Measurements from ENCODE around the gene TULP4.
"Not testable (repeated sequence)": the region's sequence is repeated elsewhere in the genome, so short reads cannot be mapped to it uniquely, and the experiment has no call there.

TULP4 gene

DNA sequence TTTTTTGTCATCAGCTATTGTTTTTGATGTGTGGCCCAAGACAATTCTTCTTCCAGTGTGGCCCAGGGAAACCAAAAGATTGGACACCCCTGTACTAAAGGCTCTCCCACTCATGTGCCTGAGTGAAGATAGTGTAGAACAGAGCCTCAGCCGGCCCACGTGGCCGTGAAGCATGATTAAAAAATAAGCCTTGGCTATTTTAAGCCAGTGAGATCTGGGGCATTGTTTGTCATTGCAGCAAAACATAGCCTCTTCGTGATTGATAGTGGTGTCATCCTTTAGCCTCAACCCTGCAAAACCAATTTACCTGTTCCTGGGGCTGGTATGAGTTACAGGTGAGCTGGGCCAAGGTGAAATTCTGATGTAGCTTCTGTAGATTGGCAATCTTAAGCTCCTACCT lies 85.3 kb downstream of the TULP4 start:
- DNase-seq = no peak

DNA sequence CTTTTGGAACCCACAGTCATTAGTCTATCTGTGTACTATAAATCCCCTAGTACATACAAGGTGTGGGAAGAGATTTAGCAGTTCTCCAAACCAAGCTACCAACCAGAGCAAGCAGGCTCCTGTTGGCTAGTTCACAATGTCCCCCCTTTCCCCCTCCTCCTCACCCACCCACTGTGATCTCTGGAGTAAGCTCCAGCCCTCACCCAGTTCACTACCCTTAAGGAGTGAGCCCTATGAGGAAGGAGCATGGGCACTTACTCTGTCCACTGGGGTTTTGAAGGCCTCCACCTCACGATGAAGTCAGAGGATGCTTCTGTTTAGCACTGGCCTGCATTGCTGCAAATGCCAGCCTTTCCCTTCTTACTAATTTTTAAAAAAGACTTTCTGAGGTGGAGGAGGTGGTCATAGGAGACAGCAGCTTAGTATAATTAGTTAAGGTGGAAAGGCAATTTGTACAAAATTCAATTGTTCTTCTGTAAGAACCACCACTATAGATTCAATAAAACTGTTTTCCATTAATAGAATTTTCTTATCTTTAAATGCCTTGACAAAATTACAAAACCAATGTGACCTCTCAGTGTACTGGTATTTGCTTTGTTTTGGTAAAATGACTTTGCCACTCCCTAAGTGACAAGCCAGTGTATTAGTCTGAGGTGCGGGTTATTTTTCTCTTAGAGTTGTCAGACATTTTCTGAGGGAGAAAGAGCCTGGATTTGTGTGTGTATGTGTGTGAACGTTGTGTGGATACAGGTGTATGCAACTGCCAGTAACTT lies 86.2 kb downstream of the TULP4 start:
- no peak for DNase-seq

DNA sequence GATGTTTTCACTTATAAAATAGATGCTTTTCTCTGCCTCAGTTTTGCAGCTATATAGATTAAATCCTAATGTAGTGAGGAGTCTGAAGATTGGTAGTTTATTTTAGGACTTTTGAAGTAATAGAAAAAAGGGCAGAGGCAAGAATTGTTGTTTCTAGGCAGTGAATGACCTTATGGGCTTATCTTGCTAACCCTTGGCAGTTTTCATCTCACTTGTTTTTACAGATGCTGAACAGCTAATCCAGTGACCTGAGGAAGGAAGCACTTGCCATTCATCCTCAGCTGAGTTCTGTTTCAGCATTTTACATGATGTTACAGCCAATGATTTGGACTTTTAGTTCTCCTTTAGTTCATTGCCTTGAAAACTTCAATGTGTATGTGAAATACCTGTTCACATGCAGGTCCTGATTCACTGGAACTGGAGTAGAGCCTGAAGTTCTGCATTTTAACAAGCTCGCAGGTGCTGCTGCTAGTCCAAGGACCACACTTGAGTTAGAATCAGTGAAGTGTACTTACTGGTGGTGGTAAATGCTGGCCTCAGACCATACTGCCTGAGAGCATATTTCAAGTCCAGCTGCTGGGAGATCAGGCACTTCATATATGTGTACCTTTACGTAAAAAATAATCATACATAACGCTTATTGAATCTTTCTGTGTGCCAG lies 86.9 kb downstream of the TULP4 start:
- DNase-seq = no peak

DNA sequence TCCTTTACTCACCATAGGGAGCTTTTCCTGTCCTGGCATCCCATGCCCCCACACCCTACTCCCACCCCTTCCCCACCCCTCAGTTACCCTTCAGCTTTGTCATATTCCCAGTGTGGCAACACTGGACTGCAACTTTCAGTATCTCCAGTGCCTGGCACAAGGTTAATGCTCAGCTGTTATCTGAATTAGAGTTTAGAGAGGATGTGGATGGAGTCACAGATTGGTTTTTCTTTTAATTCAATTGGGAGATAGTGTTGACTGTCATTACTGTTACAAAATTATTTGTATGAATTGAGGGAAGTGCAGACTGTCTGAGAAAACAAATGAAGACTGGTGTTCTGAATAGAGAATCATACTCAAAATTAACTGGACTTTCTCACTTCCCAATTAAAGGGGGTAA lies 89.9 kb downstream of the TULP4 start:
- DNase-seq = no peak

DNA sequence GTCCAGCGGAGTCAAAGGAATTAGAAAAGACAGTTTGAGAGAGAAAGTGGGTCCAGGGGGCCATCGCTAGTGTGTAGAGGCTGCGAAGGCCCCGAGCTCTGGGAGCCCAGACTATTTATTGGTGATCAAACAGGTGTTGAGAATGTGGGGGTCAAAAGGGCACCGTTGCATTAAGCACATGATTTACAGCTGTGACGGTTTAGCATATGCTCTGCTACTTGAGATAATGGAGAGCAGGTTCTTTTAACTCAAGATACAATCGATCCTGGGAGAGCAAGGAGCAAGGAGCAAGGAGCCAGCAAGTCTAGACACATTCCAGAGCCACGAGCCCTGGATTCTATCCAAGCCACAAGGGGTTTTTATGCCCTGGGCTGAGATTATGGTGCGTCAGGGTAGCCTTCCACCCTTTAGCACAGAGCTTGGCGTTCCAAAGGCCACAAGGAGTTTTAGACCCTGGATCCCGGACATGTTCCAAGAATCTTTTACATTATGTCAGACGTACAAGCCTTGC lies 93.1 kb downstream of the TULP4 start:
- not testable (repeated sequence) for DNase-seq

DNA sequence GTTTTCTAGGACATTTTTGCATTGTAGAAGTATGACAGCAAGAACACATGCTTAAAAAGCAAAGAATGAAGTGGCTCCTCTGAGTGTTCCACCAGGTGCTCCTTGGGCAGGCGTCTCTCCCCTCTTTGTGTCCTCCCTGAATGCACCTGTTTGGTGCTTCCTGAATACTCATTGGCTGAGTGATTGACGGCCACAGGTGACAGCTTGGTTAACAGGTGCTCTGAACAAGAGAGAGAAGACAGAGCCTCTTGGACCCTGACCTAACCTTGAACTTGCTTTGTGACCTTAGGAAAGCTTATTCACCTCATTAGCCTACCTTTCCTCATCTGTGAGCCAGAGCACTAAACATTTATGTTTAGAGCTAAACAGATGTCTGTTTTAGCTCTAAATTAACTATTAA lies 93.7 kb downstream of the TULP4 start:
- DNase-seq = no peak

DNA sequence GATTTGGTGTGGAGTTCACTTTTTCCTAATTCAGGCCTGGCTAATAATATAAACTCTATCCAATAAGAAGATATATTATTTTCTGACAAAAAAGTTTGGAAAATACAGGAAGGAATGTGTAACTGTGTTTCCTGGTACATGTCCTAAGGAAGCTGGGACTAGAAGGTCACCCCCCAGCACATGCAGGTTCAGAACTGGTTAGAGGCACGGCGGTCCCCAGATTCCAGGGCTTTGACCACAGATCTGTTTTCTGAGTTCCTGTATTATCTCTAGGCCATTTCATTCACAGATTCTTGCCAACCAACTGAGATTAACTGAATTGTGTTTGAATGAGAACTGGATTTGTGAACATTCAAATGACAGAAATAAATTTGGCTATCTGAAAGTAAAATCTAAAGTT lies 94.5 kb downstream of the TULP4 start:
- no peak for DNase-seq

DNA sequence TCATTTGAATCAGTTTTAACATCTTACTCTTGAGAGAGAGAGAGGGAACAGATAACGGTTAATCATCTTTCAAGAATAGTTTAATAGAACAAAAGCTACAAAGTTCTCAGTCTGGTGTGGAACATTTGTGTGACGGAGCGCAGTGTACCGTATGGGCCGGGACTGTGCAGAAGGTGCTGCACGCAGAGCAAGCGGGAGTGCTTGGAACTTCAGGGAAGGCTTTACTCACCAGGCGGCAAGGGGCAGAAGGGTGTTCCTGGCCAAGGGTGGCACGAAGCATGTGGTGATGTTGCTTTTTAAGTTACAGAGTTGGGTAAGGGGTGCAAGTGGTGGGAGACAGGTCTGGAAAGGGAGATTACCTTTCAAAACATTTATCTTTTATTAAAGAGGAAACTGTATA lies 95.7 kb downstream of the TULP4 start:
- DNase-seq = no peak

DNA sequence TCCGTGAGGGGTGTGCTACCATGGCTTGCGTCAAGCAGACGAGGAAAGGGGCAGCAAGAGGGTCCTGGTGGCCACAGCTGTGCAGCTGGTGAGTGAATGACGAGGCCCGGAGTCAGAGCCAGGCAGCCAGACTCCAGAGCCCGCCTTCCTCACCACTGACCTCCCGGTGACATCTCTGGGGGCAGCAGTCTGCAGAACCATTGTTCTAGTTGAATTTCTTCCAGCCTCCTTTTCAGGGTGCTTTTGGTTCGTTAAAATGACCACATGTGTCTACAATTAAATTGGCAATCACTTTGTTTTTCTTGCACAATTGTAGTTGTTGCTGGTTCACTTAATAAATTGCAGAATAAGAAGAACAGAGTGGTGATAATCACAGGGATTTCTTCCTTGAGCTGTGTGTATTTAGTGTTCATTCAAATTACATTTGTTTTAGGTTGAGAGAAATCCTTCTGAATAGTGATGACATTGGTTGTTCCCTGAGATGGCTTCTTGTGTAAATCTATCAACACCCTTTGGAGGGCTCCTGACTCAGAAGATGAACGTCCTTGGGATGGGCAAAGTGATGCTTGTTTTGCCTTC lies 96.4 kb downstream of the TULP4 start:
- no peak for DNase-seq

DNA sequence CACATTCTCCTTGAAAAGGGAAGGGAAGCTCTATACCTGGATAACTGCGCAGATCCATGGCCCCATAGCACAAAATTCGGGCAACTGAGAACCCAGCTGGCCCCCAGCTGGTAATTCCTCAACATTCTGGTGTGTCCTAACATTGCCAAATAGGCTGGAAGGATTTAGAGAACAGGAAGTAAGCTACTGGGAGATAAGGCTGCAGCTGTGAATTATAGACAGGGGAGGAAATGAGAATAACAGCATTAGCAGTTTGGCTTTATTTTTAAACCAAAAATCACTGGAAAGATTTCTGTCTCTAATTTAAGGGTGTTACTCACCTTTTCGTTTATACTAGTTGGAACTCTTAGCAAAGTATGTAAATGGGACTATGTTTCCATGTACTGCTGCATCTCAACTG lies 97.2 kb downstream of the TULP4 start:
- no peak for DNase-seq

DNA sequence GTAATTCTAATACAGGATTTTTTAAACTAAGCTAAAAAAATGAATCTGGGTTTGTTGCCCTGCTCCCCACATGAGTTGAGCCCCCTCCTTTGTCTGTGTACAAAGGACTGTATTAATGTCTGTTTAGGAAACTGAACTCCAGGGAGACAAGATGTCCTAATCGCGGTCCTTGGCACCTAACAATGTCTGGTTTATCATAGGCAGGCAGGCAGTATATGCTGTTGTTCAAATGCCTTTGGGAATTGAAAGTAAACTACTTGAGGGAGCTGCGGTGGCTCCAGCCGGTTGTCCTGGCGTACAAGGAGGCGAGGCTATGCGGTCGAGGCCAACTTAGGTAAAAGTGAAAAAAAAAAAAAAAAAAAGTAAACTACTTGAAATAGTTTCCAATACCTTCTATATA lies 98.5 kb downstream of the TULP4 start:
- no peak for DNase-seq

DNA sequence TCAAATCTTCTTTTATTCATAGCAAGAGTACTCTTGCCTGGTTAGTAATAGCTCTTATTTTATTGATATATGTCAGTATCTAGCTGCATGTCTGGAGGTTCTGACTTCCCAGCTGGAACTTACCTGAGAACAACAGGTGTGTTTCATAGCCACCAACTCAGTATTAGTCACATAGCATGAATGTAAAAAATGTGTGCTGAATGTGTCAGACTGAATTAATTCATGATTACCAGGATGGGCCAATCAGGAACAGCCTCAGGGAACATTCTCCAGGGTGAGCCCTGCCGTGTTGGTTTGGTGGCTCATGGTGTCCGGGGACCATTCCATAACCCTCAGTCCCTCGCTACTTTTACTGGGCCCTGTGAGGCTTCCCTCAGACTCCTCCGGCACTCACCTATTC lies 99.7 kb downstream of the TULP4 start:
- no peak for DNase-seq

DNA sequence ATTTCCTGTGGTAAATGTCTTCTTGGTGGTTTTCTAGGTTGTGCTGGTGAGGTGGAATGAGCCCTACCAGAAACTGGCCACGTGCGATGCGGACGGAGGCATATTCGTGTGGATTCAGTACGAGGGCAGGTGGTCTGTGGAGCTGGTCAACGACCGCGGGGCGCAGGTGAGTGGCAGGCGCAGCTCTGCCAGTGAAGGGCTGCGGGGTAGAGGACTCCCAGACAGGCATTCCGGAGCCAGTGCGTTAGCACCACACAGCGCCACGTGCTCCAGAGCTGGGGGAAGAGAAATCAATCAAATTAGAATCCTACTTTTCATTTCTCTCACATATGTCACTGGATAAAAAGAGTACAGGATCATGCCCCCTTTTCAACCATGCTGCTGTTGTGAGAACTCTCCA lies 100.8 kb downstream of the TULP4 start:
- DNase-seq = no peak

DNA sequence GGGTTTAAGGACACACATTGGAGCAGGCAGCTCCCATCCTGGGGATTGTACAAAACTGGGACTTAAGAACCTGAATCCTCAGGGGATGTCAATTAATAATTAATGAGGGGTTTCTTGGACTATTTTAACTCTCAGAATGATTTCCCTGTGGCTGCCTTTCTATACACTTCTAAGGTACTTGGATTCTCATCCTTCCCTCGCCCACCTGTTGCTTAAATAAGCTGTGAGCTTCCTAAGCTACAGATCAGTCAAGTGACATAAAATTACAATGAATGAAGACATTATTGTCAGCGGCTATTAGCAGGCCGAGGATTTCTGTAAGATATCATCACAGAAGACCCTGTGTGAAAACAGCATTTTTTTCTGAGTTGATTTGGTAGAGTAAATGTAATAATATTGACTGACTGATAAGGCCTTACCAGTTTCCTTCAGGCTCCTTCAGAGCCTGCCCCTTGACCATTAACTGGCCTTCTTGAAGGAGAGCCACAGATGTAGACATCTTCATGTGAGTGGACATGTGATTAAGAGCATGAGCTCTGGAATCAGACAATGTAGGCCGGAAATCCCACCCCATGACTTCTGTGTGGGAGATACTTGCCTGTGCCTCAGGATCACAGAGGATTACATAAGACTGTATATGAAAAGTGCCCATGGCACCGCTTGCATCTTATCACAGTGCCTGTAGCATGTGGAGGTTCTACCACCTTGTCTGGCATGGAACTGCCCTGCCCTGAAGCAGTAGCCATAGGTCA lies 101.7 kb downstream of the TULP4 start:
- DNase-seq = no peak

DNA sequence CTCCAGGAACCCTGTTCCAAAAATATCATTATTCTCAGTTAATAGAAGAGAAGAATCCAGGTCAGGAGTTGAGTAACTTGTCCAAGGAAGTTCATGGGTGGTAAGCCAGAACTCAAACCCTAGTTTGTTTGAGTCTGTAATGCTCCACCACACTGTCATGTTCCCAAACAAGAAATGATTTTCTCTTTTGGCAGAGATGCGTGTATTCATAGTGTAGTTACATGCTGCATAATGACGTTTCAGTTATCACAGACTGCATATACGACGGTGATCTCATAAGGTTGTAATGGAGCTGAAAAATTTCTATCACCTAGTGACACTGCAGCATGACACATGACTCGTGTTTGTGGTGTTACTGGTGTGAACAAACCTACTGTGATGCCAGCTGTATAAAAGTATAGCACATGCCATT lies 102.6 kb downstream of the TULP4 start:
- DNase-seq = no peak

DNA sequence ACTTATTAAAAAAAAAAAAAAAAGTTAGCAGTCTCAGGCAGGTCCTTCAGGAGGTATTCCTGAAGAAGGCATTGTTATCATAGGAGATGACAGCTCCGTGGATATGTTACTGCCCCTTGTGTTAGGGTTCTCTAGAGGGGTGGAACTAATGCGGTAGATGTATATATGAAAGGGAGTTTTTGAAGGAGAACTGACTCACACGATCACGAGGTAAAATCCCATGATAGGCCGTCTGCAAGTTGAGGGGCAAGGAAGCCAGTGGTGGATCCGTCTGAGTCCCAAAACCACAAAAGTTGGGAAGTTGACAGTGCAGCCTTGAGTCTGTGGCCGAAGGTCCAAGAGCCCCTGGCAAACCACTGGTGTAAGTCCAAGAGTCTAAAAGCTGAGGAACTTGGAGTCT lies 103.4 kb downstream of the TULP4 start:
- no peak for DNase-seq

DNA sequence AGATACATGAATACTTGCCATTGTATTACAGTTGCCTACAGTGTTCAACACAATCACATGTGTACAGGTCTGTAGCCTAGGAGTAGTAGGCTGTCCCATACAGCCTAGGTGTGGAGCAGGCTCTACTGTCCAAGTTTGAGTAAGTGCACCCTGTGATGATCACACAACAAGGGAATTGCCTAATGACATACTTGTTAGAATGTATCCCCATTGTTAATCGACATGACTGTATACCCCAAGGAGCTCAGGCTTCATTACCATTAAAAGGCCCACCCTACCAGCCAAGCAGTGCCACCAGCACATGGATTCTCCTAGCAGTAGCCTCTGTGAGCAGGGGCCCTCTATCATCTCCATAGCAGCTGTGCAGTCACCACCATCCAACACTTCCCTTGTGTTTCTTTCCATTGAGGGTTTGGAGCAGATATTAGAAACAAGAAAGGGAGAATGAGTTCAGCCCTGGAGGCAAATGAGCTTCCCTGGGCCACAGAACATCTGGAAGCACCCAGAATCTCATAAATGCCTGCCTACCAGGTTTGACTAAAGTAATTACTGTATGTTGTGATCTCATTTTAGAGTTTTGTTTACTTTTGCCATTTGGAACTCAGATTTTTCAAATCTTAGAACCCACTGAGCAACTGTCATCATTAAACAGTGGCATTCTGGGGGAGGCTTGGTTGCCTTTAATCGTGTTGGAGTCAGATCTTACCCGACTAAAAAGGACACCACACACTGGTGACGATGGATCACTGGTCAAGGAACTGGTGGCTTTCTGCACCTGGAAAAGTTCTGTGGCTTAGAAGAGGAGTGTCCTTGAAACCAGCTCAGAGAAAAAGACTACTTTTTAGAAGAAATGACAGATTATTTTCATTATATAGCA lies 104.9 kb downstream of the TULP4 start:
- no peak for DNase-seq

DNA sequence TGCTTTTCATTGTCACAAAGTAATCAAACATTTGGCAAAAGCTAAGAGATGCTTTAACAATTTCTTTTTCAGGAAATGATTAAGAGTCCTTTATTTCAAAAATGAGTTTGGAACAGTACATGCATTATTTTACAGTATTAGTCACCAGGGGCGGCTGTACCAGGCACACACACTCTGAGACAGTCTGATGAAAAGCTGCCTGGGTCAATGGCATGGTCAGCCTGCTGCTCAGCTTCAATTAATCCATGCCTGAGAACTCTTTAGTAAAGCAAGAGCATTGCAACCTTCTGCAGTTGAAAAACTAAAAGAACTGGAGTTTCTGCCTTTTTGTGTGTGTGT lies 105.5 kb downstream of the TULP4 start:
- no peak for DNase-seq

DNA sequence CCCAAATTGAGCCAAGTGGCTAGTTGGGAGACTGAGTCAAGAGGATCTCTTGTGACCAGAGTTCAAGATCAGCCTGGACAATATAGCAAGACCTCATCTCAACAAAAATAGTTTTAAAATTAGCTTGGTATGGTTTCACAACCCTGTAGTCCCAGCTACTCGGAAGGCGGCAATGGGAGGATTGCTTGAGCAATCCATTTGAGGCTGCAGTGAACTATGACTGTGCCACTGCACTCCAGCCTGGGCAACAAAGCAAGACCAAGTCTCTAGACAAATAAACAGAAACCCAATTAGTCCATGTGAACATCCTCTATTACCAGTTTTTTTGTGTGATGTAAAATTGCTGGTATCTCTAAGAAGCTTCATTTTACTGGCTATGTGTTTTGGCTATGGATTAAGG lies 106.2 kb downstream of the TULP4 start:
- DNase-seq = no peak

DNA sequence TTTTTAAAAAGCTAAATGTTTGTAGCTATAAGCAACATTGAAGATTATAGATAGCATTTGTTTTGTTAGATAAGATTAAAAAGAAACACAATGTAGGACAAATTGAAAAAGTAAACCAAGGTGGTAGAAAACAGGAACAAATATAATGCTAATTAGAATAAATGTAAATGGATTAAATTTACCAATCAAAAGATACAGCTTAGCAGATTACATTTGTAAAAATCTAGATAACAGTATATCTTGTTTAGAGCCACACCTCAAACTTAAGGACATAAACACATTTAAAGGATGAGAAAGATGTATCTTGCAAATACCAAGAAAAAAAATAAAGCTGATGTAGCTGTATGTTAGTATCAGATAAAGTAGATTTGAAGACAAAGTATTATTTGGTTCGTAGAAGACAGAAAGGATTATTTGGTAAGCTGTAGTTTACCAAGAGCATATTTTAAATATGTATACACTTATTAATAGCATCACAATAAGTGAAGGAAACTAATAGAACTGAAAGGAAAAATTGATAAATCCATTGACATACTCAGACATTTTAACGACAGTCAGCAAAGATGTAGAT lies 107.2 kb downstream of the TULP4 start:
- DNase-seq = no peak

DNA sequence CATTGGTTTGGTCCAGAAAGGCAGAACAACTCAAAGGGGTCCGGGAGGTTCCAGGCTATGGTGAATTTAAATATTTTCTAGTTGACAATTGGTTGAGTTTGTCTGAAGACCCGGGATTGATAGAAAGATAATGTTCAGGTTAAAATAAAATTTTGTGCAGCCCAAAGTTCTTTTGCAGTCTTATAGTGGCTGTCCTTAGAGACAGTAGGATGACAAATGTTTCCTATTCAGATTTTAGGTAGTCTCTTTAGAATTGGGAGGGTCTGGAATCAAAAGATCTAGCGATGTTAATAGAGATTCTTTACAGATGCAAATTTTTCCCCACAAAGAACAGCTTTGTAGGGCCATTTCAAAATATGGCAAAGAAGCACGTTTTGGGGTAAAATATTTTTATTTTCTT lies 109.1 kb downstream of the TULP4 start:
- DNase-seq = no peak

DNA sequence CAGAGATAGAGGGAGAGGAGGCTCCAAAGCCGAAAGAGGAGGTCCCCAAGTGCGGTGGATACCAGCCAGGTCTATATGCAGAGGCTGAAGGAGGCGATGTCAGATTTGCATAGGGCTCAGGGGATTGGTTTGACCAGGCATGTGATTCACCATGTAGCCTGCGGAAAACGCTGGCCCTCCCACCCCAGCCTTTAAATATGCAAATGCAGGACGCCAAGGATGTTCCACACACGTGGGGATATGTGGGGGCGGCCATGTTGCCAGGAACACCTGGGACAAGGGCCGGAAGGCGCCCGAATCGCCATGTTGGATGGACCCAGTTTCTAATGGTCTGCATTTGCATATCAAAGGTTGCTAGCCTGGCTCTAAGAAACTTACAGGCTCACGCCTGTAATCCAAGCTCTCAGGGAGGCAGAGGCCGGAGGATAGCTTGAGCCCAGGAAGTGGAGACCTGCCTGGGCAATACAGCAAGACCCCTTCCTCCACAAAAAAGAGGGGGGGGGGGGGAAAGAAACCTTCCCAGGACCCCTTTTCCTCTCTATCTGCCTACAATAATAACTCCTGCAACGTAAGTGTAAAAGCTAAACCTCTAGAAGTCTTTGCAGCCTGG lies 110.5 kb downstream of the TULP4 start:
- no peak for DNase-seq
